Measurements from ENCODE around the gene CALCB. TPM values are rescaled to one million over a fixed set of nuclear protein-coding genes. Genes with fewer than 3 reads are reported as not detected.

Gene CALCB
- total RNA-seq, 6 donors from 2014 or later, result 1.0 TPM; not detected in 5

- ATAC-seq (ENCODE audit: low FRiP score in 2 of 2), result no peak
- H3K27ac ChIP-seq, result no peak overlapping the region
- DNase-seq, result no peak
- 69 to 75% methylated on average over 3 to 4 of the region's 4 CpGs for WGBS, 2 donors
- TF ChIP-seq POLR2A (IDR thresholded peaks at IDR 0.05) (no peak), EP300 (IDR thresholded peaks at IDR 0.05) (no peak), POLR2AphosphoS5 (IDR thresholded peaks at IDR 0.05) (no peak), CTCF (IDR thresholded peaks at IDR 0.05) (no peak)
- no peaks in the 10 kb centered on the region for H3K9me3 ChIP-seq
- H3K27me3 ChIP-seq, result peaks cover 0 to 9% (median 3%) of the 10 kb centered on the region in 4 donors
- H3K4me1 ChIP-seq, result peaks cover 0 to 9% (median 4%) of the 10 kb centered on the region in 4 donors
- no peak overlapping the region for H3K4me3 ChIP-seq
- no peaks in the 10 kb centered on the region for H3K36me3 ChIP-seq
Measured at GRCh38 chr11:15119352-15119751, 46.0 kb downstream of the CALCB start.

DNA sequence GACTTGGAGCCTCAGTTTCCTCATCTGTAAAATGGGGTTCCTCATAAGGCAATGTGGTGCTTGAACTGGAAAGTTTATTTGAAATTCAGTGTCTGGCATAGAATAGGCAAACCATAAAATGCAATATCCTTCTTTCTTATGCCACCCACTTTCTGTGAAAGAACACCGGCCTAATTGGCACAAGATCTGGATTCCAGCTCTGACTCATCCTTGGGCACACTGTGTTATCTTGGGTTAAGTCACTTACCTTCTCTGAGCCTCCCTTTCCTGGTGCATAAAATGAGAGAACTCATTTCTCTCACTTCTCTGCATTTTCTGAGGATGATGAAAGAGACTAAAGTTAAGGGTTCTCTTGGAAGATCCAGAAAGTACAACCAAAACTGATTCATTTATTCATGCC lies 46.4 kb downstream of the CALCB start:
- no peak for ATAC-seq (ENCODE audit: low FRiP score in 2 of 2)
- whole genome bisulfite sequencing, 2 donors, result 60 to 82% methylated on average over 1 of the region's 1 CpG

DNA sequence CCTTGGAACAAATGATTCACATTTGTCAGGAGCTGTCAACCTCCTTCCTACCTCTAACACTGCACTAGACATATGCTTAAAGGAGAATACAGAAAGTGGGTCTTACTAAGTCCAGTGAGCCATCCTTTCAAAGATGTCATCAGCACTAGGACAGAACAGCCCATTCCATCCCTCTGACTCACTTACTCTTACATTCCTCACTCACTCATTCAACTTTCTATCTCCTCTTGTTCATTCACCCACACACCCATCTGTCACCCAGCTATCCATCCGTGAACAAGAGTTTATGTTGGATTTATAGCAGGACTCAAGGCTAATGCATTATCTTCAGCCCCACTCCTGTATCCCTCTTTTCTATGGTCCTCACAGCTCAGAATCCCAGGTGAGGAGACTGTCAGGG lies 50.5 kb downstream of the CALCB start:
- ATAC-seq (ENCODE audit: low FRiP score in 2 of 2), result no peak
- H3K27me3 ChIP-seq, result no peaks in the 10 kb centered on the region
- H3K9me3 ChIP-seq, result no peaks in the 10 kb centered on the region
- TF ChIP-seq POLR2AphosphoS5 (IDR thresholded peaks at IDR 0.05) (no peak), CTCF (IDR thresholded peaks at IDR 0.05) (no peak), POLR2A (IDR thresholded peaks at IDR 0.05) (no peak), EP300 (IDR thresholded peaks at IDR 0.05) (no peak)
- H3K27ac ChIP-seq, result no peak overlapping the region
- H3K36me3 ChIP-seq, result no peaks in the 10 kb centered on the region
- H3K4me3 ChIP-seq, result no peak overlapping the region
- H3K4me1 ChIP-seq, result no peaks in the 10 kb centered on the region
- no peak for DNase-seq
- WGBS, 2 donors, result 73 to 85% methylated on average over 1 of the region's 1 CpG

More for the DNA sequence above, 46.4 kb downstream of the CALCB start:
- TF ChIP-seq POLR2AphosphoS5 (IDR thresholded peaks at IDR 0.05) (no peak), EP300 (IDR thresholded peaks at IDR 0.05) (no peak), CTCF (IDR thresholded peaks at IDR 0.05) (no peak), POLR2A (IDR thresholded peaks at IDR 0.05) (no peak)
- no peaks in the 10 kb centered on the region for H3K36me3 ChIP-seq
- peaks cover 0 to 4% (median under 1%) of the 10 kb centered on the region in 4 donors for H3K4me1 ChIP-seq
- no peaks in the 10 kb centered on the region for H3K9me3 ChIP-seq
- H3K27ac ChIP-seq, result no peak overlapping the region
- no peak overlapping the region for H3K4me3 ChIP-seq
- peaks cover 0 to 4% (median 1%) of the 10 kb centered on the region in 4 donors for H3K27me3 ChIP-seq
- no peak for DNase-seq

DNA sequence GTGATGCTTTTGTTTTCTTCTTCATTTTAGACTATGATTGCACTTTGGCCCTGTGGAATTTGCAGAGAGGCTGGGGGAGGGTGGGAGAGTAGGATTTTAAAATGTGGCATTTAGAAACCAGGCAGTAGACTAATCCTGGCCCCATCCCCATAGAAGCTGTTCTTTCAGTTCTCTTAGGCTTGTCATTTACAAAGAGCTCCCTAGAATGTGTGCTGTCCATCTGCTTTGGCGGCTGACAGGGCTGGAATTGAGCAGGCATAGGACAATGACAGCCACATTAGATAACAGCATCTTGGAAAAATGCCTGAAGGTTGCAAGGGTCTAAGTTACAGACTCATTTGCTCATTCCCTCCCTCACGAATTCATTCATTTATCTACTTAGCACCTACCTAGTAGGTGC lies 51.1 kb downstream of the CALCB start:
- Histone ChIP-seq H3K27me3 (no peaks in the 10 kb centered on the region), H3K4me1 (no peaks in the 10 kb centered on the region), H3K36me3 (no peaks in the 10 kb centered on the region), H3K4me3 (no peak overlapping the region), H3K27ac (no peak overlapping the region), H3K9me3 (no peaks in the 10 kb centered on the region)
- WGBS, 2 donors, result 74 to 78% methylated on average over 2 of the region's 2 CpGs
- DNase-seq, result no peak
- no peak for ATAC-seq (ENCODE audit: low FRiP score in 2 of 2)
- TF ChIP-seq POLR2A (IDR thresholded peaks at IDR 0.05), result no peak
- no peak for TF ChIP-seq CTCF (IDR thresholded peaks at IDR 0.05)
- no peak for TF ChIP-seq EP300 (IDR thresholded peaks at IDR 0.05)
- no peak for TF ChIP-seq POLR2AphosphoS5 (IDR thresholded peaks at IDR 0.05)

DNA sequence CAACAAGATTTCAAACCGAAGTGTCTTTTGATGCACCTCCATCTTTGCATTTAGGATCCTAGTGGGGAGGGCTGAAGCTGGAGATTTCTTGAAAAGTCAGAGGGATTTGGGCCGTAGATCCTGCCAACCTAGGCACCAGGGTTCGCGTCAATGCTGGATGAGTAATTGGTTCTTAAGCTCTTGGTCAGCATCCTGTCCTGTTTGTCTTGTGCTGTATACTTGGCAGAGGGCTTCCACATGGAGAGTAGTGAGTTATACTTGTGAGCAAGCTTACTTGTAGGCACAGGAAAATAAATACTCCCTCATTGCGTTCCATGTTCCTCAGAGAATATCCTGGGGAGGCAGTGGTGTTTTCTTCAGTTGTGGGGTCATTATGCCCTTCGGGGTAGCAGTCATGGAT lies 53.9 kb downstream of the CALCB start:
- Histone ChIP-seq H3K27ac (no peak overlapping the region), H3K9me3 (no peaks in the 10 kb centered on the region), H3K4me3 (no peak overlapping the region), H3K4me1 (no peaks in the 10 kb centered on the region), H3K36me3 (no peaks in the 10 kb centered on the region), H3K27me3 (no peaks in the 10 kb centered on the region)
- DNase-seq (no peak), ATAC-seq (ENCODE audit: low FRiP score in 2 of 2) (no peak)
- TF ChIP-seq EP300 (IDR thresholded peaks at IDR 0.05) (no peak), CTCF (IDR thresholded peaks at IDR 0.05) (no peak), POLR2A (IDR thresholded peaks at IDR 0.05) (no peak), POLR2AphosphoS5 (IDR thresholded peaks at IDR 0.05) (no peak)
- WGBS, 2 donors, result 77 to 83% methylated on average over 3 to 6 of the region's 6 CpGs

Measured in upper lobe of left lung (tissue), 6 donors.